ENCODE measurements around the gene GRM4.

The GRM4 gene

GRCh38 chr6:33999567-33999966, 146.3 kb downstream of the GRM4 start:
- DNase-seq (ENCODE audit: low read depth in 1 of 2, low spot score in 1 of 2) = no peak

- DNase-seq (ENCODE audit: low read depth in 1 of 2, low spot score in 1 of 2) = no peak
Observed at GRCh38 chr6:33998660-33999059, 147.2 kb downstream of the GRM4 start.

- DNase-seq (ENCODE audit: low read depth in 1 of 2, low spot score in 1 of 2) = no peak
Observed at GRCh38 chr6:33997265-33997664, 148.6 kb downstream of the GRM4 start.

- DNase-seq (ENCODE audit: low read depth in 1 of 2, low spot score in 1 of 2) = no peak
Observed at GRCh38 chr6:33996120-33996475, 149.8 kb downstream of the GRM4 start.

- no peak for DNase-seq (ENCODE audit: low read depth in 1 of 2, low spot score in 1 of 2)
Observed at GRCh38 chr6:33995309-33996119, 150.4 kb downstream of the GRM4 start.

- no peak for DNase-seq (ENCODE audit: low read depth in 1 of 2, low spot score in 1 of 2)
Observed at GRCh38 chr6:33994472-33995308, 151.2 kb downstream of the GRM4 start.

- DNase-seq (ENCODE audit: low read depth in 1 of 2, low spot score in 1 of 2) = no peak
Observed at GRCh38 chr6:33993653-33994471, 152.0 kb downstream of the GRM4 start.

- no peak for DNase-seq (ENCODE audit: low read depth in 1 of 2, low spot score in 1 of 2)
Observed at GRCh38 chr6:33993091-33993490, 152.8 kb downstream of the GRM4 start.

GRCh38 chr6:33992191-33992590, 153.7 kb downstream of the GRM4 start:
- no peak for DNase-seq (ENCODE audit: low read depth in 1 of 2, low spot score in 1 of 2)

GRCh38 chr6:33991610-33992009, 154.3 kb downstream of the GRM4 start:
- no peak for DNase-seq (ENCODE audit: low read depth in 1 of 2, low spot score in 1 of 2)

- no peak for DNase-seq (ENCODE audit: low read depth in 1 of 2, low spot score in 1 of 2)
Observed at GRCh38 chr6:33990061-33990541, 155.8 kb downstream of the GRM4 start.

GRCh38 chr6:33989016-33989854, 156.7 kb downstream of the GRM4 start:
- DNase-seq (ENCODE audit: low read depth in 1 of 2, low spot score in 1 of 2) = no peak

- no peak for DNase-seq (ENCODE audit: low read depth in 1 of 2, low spot score in 1 of 2)
Observed at GRCh38 chr6:33988121-33989015, 157.5 kb downstream of the GRM4 start.

- DNase-seq (ENCODE audit: low read depth in 1 of 2, low spot score in 1 of 2) = no peak
Observed at GRCh38 chr6:33987531-33988021, 158.3 kb downstream of the GRM4 start.

GRCh38 chr6:33985947-33986346, 159.9 kb downstream of the GRM4 start:
- no peak for DNase-seq (ENCODE audit: low read depth in 1 of 2, low spot score in 1 of 2)

- DNase-seq (ENCODE audit: low read depth in 1 of 2, low spot score in 1 of 2) = no peak
Observed at GRCh38 chr6:33985313-33985751, 160.6 kb downstream of the GRM4 start.

GRCh38 chr6:33984466-33985312, 161.2 kb downstream of the GRM4 start:
- no peak for DNase-seq (ENCODE audit: low read depth in 1 of 2, low spot score in 1 of 2)

GRCh38 chr6:33983721-33984465, 162.0 kb downstream of the GRM4 start:
- no peak for DNase-seq (ENCODE audit: low read depth in 1 of 2, low spot score in 1 of 2)
